K562 (cell line): ENCODE results near the gene TNF. TPM values are rescaled to one million over a fixed set of nuclear protein-coding genes. Genes with fewer than 3 reads are reported as not detected.
A peak's percentile ranks its signal among the peaks of the same experiment; 100 is the strongest.

ENCODE experiments used
- BCOR ChIP-seq: fragments of 450-650 bp; IDR thresholded peaks from 2 replicates; pipeline ENCODE4 v1.6.1; 2016
- ESRRB ChIP-seq: fragments of 250-450 bp; sonication (Bioruptor Pico); IDR thresholded peaks from 2 replicates; pipeline ENCODE4 v1.5.0; 2020; ENCODE audit warnings: mild to moderate bottlenecking, moderate library complexity, borderline replicate concordance
- IRF2 ChIP-seq: sonication (generic); formaldehyde crosslinking; IDR thresholded peaks from 2 replicates; pipeline ENCODE4 v1.8.1; 2022; ENCODE audit warnings: mild to moderate bottlenecking, missing genetic modification reagents
- KLF13 ChIP-seq: fragments of 450-650 bp; IDR thresholded peaks from 2 replicates; pipeline ENCODE4 v1.6.1; 2016; ENCODE audit warnings: missing genetic modification characterization, low read depth, mild to moderate bottlenecking, missing compliant biosample characterization, moderate library complexity, borderline replicate concordance
- NFATC3 ChIP-seq: fragments of 450-650 bp; IDR thresholded peaks from 2 replicates; pipeline ENCODE4 v1.6.1; 2017; ENCODE audit warnings: mild to moderate bottlenecking
- PML ChIP-seq: IDR thresholded peaks from 2 replicates; pipeline ENCODE4 v1.6.1; 2012; ENCODE audit warnings: low read length, inconsistent platforms
- PRPF4 ChIP-seq: fragments of 200-400 bp; formaldehyde crosslinking; IDR thresholded peaks from one replicate; pipeline ENCODE4 v1.6.1; 2017; ENCODE audit warnings: low read length, low read depth, mild to moderate bottlenecking; ENCODE audit not compliant: insufficient read depth, poor library complexity, severe bottlenecking
- REST ChIP-seq, 2 experiments: fragments of 450-650 bp; formaldehyde crosslinking in 1 of 2; IDR thresholded peaks; 2 replicates each; pipeline versions ENCODE4 v1.4.0 to v1.6.1; 2014 to 2020; ENCODE audit warnings: mild to moderate bottlenecking in 2 of 2, borderline replicate concordance in 1 of 2, low read depth in 1 of 2
- RUNX1 ChIP-seq: sonication (generic); IDR thresholded peaks from 2 replicates; pipeline ENCODE4 v1.6.1; 2016; ENCODE audit warnings: antibody characterized with exemption, low read depth
- SRSF9 ChIP-seq: fragments of 200-400 bp; formaldehyde crosslinking; IDR thresholded peaks from 2 replicates; pipeline ENCODE4 v1.6.1; 2017; ENCODE audit warnings: low read depth, low read length, borderline replicate concordance
- TEAD4 ChIP-seq, 2 experiments: sonication (generic) in 1 of 2; formaldehyde crosslinking in 1 of 2; IDR thresholded peaks; 2 replicates each; pipeline versions ENCODE4 v1.6.1 to v1.8.0; 2012 to 2022; ENCODE audit warnings: borderline replicate concordance in 1 of 2, inconsistent platforms in 1 of 2, low read length in 1 of 2, mild to moderate bottlenecking in 1 of 2, missing genetic modification reagents in 1 of 2
- ZBTB1 ChIP-seq: sonication (generic); formaldehyde crosslinking; IDR thresholded peaks from 2 replicates; pipeline ENCODE4 v1.8.1; 2023; ENCODE audit warnings: missing genetic modification reagents, low read depth, mild to moderate bottlenecking, borderline replicate concordance
- ZNF280A ChIP-seq: fragments of 450-650 bp; IDR thresholded peaks from 2 replicates; pipeline ENCODE4 v1.6.1; 2018; ENCODE audit warnings: mild to moderate bottlenecking, low read depth; ENCODE audit not compliant: partially characterized antibody
- ZNF699 ChIP-seq: fragments of 250-450 bp; sonication (Bioruptor Pico); IDR thresholded peaks from 2 replicates; pipeline ENCODE4 v1.8.0; 2021; ENCODE audit warnings: mild to moderate bottlenecking, moderate library complexity; ENCODE audit not compliant: insufficient replicate concordance
- ZNF717 ChIP-seq: fragments of 250-450 bp; sonication (Bioruptor Pico); IDR thresholded peaks from 2 replicates; pipeline ENCODE4 v1.5.0; 2021
- ZNF77 ChIP-seq: fragments of 250-450 bp; sonication (Bioruptor Pico); IDR thresholded peaks from 2 replicates; pipeline ENCODE4 v1.5.0; 2020
- polyA plus RNA-seq, 8 experiments: library from polyadenylated mRNA; depleted of rRNA in 4 of 8; stranded (reverse) in 5 of 8; unstranded in 3 of 8; fragments of >200 nt; fragmentation: Nextera tagmentation in 2 of 8; fragmentation: Illumina TruSeq in 1 of 8; extraction: Ambion mirVana in 2 of 8; extraction: Trizol in 1 of 8; gene quantifications; 2 replicates each; pipeline versions ENCODE4 v1.2.1 to v1.2.3, GENCODE V29; 2011 to 2014; ENCODE audit warnings: inconsistent platforms in 1 of 8, missing spikeins in 1 of 8
- total RNA-seq, 7 experiments: library from RNA; depleted of rRNA in 6 of 7; stranded (reverse); fragments of >200 nt in 6 of 7; fragmentation: Illumina TruSeq in 2 of 7; extraction: Trizol in 2 of 7; gene quantifications; 2 replicates each; pipeline versions ENCODE4 v1.2.1 to v1.2.3, GENCODE V29; 2011 to 2021; ENCODE audit warnings: low replicate concordance in 1 of 7

TNF gene
- total and polyA plus RNA-seq, 9 of the 15 experiments (the other 6 are each of a cell fraction or from before 2014, with no cell fraction given): 0.08 to 0.40 TPM; not detected in 7

- TF ChIP-seq ZBTB1 (CRISPR knock-in tag) (no peak), ESRRB (no peak), ZNF77 (CRISPR knock-in tag) (no peak), SRSF9 (no peak), PRPF4 (no peak), PML (peak; percentile 91), RUNX1 (0 out of 2 replicates have a peak, but pooled peaks have one; percentile 22), IRF2 (CRISPR knock-in tag) (no peak), BCOR (peak; percentile 46), NFATC3 (peak; percentile 98), REST (IDR thresholded peaks at IDR 0.05; ENCODE audit: borderline replicate concordance) (no peak), REST (CRISPR knock-in tag; IDR thresholded peaks at IDR 0.05; ENCODE audit: low read depth) (peak; percentile 92; the same call in 1 of the 2 replicates), ZNF699 (CRISPR knock-in tag) (no peak), ZNF280A (no peak), ZNF717 (CRISPR knock-in tag) (no peak), TEAD4 (IDR thresholded peaks at IDR 0.05; ENCODE audit: low read length) (peak; percentile 13), TEAD4 (CRISPR knock-in tag; IDR thresholded peaks at IDR 0.05; ENCODE audit: borderline replicate concordance) (no peak), KLF13 (tag) (peak; percentile 55; the same call in 1 of the 2 replicates)
Observed at GRCh38 chr6:31541658-31542521, 33.5 kb upstream of the TNF start, which contains the start of gene DDX39B (continued).
